Bone marrow (tissue), 2 donors: ENCODE results near the gene BCL7A.

Experiments
- DNase-seq, 2 donors: peaks; one replicate each; lab custom pipeline; 2025; lab: John Stamatoyannopoulos, UW

BCL7A gene

DNA sequence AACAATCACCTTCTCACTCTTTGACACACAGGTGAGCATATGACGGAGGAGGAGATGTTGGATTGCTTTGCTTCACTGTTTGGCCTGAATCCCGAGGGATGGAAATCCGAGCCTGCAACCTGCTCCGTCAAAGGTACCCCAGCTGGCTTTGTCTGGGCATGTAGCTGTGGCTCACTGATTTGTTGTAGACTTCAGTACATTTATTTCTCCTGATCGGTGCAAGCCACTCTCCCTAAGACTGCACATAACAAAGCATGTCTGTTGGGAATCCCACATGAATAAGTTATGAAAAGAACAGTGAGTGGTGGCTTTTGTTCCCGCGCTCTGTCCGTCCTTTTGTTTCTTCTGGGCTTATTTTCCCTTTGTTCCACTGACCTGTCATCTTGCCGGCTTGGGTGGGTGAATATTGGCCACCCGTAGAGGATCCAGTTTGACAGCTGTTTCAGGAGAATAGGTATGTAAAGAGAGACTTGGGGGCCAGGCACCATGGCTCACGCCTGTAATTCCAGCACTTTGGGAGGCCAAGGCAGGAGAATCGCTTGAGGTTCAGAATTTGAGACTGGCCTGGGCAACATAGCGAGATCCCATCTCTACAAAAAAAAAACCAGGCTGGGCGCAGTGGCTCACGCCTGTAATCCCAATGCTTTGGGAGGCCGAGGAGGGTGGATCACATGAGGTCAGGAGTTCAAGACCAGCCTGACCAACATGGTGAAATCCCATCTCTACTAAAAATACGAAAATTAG lies 20.0 kb upstream of the BCL7A start:
- no peak for DNase-seq

DNA sequence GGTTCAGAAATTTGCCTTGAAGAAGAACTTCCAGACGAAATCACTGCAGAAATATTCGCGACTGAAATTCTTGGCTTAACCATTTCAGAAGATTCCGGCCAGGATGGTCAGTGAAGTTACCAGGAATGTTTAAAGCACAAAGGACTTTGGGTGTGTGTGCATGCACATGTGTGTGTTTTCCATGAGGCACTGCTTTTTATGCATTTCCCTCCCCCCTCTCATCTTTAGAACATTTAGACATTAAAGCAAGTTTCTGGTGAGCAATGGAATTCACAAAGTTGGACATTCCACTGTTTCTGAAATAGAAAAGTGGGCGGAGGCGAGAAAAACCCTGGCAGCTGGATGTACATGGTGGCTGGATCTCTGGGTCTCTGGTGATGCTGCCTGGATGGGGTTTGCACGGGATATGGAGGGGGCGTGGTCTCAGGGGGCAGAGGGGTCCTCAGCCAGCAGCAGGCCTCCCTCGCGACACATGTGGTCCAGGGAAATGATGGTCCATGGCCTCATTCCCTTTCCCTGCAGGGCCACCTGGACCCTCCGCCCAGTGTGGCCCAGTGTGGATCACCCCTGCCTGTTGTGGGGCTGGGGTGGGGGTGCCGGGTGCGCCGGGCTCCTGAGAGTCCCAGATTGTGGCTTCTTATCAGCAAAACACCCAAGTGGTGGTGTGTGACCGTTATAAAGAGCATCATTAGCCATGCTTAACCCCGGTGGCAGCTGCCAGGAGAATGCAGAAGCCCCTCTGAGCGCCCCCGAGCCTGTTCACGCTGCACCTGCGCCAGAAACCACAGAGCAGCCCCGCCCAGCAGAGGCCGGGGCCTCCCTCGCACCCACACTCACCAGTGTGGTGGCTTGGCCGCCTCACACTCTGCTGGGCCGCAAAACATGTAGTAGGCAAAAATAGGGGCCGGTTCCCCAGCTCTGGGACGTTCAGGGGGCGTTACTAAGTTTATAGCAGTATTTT lies 17.8 kb upstream of the BCL7A start:
- no peak for DNase-seq

DNA sequence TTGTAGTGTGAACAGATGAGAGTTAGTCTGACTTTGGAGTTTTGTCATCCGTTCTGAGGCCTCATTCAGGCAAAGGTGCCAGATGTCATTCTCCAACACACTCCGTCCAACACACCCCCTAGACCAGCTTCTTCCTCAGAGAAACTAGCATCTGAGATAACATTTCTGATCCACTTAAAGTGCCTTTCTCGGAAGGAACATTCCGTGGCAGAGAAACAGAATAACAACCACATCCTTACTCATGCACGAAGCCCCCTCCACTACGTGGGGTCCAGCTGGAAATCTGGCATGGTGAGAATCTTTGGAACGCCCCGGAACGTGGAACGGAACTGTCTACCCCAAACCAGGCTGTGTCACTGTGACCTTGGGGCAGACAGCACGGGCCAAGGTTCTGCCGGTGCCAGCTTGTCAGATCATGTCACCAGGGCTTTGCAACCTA lies 17.0 kb upstream of the BCL7A start:
- no peak for DNase-seq

DNA sequence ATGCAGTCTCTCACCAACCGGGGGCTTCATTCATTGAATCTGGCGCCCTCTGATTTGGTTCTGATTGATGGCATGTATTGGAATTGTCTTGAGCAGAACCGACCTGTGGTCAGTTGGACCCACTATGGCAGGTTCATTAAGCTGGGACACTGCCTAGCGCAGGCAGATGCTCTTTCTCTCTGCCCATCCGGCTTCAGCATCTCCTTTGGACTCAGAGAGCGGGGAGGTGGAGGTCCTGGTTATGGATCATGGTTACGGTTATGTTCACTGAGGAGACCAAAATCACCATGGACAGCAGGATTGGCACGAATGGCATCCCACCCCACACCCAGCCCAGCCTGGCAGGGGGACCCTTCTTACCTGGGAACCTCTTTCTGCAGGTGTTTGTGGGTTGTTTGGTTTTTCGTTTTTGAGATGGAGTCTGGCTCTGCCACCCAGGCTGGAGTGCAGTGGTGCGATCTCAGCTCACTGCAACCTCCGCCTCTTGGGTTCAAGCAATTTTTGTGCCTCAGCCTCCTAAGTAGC lies 16.4 kb upstream of the BCL7A start:
- no peak for DNase-seq

DNA sequence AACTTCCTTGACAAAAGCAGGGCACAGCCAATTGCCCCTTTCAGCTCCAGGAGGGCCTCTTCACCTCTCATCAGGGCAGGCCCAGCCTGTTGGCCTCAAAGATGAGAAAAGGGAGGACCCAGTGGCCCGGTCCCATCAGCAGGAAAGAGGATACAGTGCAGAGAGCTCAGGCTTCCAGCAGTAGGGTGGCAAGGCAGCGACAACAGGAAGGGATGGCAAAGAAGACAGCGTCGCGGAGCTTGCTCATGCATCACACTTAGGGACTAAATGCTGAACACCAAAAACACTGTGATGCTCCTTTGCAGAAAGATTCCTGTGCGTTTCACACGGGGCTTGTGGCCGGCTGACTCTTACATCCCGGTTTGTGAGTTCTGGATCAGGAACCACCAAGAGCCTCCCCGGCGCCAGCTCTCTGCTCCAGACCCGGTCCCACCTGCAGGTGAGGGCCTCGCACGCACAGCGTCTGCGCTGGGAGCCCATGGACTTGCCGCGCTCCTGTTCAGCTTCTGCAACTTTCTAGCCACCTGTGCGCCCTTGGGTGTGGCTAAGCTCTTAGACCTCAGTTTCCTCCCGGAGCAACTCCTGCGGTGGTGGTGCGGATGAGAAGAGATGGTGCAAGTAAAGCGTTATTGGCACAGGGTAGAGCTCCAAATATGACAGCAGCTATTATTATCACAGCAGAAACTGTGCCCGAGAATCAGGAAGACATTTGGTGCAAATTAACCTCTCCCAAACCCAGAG lies 15.3 kb upstream of the BCL7A start:
- DNase-seq: no peak

DNA sequence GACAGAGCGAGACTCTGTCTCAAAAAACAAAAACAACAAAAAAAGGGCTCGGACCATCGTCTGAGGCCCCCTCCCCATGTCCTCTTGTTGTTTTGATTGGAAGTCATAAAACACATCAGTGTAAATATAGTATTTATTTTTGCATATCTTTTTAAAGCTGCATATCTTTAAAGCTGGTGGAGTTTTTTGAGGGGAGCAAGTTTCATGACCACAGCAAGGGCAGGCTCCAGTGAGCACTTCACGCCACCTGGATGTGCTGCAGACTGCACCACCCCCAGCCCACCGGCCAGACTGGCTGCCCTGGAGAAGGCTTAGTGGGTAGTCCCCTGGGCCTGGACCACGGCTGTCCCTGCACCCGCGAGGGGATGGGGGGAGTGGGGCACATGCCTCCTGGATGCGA lies 11.9 kb upstream of the BCL7A start:
- no peak for DNase-seq

DNA sequence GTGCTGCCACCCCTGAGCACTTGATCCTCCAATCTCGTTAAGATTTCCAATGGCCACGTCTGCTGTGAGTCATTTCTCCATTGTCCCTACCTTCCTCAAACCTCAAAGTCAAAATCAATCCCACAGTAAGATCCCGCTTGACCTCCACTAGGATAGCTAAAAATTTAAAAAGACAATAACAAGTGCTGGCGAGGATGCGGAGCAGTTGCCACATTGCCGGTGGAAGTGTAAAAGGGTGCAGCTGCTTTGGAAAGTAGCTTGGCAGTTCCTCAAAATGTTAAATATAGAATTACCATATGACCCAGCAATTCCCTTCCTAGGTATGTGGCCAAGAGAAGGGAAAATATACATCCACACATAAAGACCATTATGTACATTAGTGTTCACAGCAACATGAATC lies 9.5 kb upstream of the BCL7A start:
- no peak for DNase-seq

DNA sequence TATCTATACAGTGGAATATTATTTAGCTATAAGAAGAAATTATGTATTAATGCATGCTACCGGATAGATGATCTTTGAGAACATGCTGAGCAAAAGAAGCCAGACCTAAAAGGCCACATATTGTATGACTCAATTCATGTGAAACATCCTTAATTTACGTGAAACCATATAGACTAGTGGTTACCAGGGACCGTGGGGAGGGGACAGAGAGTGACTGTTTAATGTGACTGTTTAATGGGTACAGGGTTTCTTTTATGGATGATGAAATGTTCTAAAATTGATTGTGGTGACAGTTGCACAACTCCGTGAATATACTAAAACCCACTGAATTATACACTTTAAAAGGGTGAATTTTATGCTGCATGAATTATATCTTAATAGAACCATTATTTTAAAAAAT lies 8.5 kb upstream of the BCL7A start:
- DNase-seq: no peak

DNA sequence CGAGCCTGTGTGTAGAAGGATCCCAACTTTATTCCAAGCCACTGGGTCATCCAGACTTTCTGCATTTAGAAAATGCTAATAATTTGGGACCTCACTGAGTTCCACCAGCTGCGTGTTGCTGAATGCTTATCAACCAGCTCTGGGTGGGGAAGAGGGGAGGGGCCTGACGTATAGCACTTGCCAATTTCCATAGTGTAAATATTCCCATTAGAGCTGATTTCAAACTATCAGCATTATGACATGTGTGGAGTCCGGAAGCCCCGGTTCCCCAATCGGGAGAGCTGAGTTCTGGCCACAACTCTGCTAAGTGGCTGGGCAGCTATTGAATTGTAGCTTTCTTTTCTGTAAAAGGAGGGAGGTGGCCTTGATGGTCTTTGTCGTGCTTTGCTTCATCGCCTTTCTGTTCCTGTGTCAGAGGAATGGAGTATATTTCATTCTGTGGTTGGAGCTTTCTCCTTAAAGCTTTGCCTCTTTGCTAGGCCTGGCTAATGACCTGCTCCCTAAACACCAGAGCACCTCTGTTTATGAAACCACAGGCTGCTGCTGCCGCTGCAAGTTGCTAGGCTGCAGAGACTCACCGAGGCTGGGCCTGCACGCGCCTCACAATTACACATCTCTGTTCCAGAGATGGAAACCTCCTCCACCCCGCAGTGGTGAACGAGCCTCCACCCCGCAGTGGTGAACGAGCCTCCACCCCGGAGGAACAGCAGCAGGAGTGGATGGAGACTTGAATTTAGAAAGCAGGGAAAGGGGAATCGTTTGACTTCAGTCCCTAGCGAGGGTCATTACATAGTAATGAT lies 7.7 kb upstream of the BCL7A start:
- no peak for DNase-seq

DNA sequence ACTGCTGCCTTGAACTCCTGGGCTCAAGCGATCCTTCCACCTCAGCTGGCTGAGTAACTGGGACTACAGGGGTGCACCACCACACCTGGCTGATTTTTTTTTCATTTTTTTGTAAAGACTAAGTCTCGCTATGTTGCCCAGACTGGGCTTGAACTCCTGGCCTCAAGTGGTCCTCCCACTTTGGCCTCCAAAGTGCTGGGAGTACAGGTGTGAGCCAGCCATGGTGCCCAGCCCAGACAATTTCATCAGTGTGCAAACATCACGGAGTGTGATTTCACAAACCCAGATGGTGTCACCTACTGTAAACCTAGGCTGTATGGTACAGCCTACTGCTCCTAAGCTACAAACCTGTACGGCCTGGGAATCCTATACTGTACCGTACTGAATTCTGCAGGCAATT lies 6.9 kb upstream of the BCL7A start:
- no peak for DNase-seq

DNA sequence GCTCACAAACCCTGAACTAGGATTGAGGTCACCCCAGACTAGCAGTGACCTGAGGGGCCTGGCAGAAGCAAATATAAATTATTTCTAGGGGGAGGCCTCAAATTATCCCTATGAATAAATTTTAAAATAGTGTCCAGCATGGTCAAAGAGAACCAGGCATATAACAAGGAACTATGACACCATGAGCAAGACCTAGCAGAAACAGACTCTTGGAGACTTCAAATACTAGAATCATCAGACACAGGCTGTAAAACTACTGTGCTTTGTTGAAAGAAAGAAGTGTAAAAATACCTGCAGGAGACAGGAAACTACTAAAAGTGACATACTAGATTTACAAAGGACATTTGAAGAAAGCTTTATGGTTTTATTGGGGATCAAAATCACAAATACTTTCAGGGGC lies 3.2 kb upstream of the BCL7A start:
- no peak for DNase-seq

DNA sequence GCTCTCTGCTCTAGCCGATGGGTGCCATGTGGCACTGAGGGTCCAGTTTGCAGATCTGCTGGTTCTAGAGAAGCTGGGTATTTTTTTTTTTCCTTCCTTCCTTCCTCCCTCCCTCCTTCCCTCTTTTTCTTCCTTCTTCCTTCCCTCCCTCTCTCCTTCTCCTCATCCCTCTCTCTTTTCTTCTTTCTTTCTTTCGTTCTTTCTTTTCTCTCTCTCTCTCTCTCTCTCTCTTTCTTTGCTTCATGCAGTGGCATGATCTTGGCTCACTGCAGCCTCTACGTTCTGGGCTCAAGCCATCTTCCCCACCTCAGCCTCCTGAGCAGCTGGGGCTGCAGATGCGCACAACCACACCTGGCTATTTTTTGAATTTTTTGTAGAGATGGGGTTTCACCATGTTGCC lies 2.7 kb upstream of the BCL7A start:
- DNase-seq: no peak

DNA sequence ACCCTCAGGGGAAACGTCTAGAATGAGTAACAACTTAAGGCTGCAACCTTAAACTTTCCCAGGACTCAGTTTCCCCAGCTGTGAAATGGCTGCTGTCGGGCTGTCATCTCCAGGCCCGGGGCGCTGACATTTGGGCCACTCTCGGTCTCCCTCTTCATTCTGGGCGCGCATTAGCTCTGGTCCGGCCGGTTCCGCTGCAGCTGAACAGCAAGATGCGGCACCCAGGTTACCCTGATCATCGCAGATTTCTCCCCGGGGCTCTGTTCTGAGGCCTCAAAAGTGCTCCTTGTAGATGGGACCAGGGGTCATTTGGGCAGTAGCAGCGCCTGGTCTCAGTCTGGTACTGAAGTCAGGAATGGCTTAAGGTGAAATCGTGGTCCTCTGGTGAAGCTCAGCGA lies 890 bp upstream of the BCL7A start:
- DNase-seq: no peak

DNA sequence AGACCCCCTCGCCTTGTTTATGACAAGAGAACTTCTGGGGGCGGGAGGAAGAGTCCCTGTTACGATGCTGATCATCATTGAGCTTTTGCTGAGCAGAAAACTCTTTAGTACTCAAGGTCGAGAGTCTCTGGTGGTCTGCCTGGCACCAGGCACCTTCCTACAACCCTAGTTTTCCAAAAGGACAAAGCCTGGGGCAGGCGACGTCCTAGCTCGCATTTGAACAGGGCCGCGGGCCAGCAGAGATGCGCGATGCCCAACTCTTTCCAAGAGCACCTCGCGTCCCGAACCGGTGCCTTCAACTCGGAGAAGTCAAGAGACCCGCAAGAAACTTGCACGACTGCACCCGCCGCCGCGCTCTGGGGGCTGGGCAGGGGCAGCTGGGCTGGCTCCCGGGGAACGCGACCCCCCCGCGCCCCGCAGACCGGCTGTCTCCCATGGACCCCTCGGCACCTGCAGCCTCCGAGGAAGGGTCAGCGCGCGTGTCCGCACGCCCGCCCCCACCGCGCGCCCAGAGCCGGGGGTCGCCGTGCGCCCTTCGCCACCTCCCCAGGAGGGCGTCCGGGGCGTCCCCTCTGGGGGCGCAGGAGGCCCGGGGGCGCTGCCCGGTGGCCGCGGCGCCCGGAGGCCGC lies 377 bp upstream of the BCL7A start:
- peak in 1 of 2 donors; percentile 16 for DNase-seq

DNA sequence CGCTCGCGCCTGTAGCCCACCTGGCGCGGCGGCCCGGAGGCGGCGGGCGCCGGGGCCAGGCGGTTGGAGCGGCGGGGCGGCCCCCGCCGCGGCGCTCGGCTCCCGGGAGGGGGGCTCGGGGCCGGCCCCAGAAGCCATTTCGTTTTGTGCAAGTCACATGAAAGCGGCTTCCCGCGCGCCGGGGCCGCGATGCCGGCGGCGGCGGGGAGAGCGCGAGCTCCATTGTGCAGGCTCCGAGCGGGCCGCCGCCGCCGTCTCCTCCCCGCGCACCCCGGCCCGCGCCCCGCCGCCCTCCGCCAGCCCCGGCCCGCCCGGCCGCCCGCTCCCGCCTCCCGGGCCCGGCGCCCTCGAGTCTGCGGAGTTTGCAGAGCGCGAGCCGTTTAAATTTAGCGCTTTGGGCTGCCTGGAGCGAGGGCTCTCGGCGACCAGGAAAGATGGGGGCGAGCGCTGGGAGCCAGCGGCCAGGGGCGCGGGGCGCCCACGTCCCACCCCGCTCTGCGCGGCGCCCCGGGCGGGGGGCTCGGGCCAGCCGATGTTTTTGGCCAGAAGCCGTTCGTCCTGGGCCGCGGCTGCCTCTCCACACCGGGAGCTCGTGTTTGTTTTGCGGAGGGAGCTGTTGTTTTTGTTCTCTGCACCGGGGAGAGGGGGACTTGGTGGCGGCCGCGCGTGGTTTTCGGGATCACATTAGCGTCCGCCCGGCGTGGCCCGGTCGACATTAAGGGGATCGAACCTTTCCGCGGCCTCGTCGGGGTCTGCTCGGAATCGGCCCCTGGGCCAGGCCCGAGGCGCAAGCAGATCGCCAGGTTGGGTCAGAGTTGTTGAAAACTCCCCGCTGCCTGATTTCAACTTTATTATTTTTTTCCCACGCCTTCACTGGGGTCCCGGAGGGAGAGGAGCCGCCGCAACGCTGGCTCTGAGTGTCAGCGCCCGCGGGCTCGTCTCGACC lies 982 bp downstream of the BCL7A start:
- peak in 1 of 2 donors; percentile 38 for DNase-seq

DNA sequence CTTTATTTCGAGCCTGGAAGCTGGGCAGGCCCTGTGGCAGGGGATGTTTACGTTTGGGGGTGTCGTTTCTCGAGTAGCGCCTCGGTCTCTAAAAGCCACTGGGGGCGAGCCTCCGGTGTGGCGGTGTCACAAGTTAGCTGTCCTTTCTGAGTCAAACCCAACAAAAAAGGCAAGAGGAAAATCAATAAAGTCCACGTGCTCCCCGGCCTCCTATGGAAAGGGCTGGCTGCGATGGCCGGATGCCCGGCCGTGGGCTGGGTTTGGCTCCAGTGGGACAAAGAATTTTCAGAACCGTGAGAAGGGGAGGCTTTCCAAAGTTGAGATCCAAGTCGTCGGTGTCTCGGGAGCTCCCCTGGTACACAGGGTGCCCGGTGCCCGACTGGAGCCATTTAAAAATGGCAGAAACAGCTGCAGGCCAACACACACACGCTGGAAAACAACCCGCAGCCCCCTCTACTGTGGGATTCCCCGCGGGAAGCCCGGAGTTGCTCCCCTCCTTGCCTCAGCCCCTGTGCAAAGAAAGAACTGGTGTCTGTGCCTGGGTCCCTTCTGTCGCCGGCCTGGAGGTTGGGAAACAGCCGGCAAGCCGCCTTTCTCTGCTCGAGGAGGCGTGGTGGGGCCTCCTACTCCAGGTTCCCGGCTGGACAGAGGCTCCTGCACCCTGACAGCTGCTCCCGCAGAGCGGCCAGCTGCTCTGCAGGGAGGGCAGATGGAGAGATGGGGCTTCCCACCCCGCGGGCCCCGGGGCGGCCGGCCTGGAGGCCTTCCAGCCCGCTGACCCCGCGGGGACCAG lies 1.9 kb downstream of the BCL7A start:
- DNase-seq: peak in 1 of 2 donors; percentile 15

DNA sequence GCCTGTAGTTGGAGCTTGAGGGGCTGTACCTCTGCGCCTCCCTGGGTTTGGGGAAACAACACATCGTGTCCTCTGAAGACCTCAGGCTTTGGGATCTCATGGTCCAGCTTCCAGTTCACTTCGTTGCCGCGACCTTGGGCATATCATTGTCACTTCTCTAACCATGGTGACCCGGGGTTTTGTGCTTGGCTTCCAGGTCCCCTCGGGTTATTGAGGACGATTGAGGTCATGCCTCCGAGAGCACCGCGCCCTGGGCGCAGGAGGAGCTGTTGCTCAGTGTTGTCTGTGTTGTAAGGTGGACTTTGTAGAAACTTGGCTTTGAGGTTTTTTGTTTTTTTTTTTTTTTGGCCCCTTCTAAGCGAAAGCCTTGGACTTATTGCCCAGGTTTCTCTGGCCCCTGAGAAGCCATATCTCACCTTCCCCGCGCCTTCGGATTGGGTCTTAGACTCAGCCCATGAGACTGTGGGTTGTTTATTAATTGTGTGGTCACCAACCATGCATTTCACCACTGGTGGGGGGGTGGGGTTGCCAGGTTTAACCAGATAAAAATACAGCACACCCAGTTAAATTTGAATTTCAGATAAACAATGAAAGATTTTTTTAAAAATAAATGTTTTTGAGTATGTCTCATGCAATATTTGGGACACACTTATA lies 2.6 kb downstream of the BCL7A start:
- DNase-seq: no peak

DNA sequence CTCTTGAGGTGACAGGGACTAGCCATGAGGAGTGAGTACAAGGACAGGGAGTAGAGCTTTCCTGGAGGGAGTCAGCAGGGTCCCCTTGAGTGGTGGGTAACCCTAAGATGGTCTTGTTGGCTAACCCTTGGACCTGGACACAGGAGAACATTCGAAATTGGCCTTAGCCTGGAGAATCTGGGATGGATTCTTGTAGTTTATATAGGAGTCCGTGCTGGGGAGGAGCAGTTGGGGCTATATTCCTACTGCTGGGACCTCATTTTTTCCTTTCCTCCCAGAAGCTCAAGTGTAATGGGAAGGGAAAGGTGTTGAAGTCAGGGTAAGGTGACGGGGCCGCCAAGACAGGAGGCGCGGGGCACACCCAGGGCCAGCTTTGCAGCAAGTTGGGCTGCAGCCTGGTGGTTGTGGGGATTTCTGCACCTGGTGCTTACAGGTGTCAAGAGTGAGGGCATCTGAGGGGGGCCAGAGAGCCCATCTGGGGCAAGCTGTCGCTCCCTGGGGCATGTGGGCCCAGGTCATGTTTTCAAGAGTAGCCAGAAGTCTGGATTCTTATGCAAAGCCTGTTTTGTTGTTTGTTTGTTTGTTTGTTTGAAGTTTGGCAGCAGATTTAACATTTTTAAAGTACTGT lies 5.1 kb downstream of the BCL7A start:
- DNase-seq: no peak
